ENCODE data around the gene SLCO2A1.

DNA sequence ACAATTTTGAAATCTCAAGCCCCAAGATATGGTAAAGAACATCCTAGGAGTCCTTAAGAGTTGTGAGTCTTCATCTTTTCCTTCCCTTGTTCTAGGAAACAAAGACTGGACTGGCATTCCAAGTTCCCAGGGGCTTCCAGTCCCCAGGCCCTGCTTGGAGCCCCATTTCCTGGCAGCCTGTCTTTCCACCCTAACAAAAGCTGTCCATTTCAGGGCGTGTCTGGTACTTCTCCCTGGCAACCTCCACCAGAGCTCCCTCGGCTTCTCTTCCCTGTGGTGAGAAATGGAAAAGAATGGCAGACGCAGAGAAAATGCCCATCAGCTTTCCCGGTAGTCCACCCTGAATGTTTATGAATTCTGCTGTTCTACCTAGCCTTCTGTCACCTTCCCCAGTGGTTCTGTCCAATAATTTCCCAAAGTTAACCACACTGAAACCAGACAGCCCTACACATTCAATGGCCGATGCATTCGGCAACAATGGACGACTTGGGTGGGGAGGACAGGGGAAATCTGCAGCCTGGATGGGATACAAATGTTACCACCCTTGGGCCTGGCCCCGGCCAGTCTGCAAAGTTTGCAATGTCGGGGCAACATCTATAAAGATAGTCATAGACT is 140.9 kb downstream of the SLCO2A1 start:
- TF ChIP-seq EZH2 (IDR thresholded peaks at IDR 0.05) (no peak), POLR2AphosphoS5 (IDR thresholded peaks at IDR 0.05; ENCODE audit: borderline replicate concordance, low read depth, low read length) (no peak)

Measured in SK-N-MC (cell line).